HG03457 (cell line): ENCODE data around the gene RCSD1.
"Not testable (repeated sequence)": the region's sequence is repeated elsewhere in the genome, so short reads cannot be mapped to it uniquely, and the experiment has no call there.

Experiments
- ATAC-seq: cut with Tn5 transposase; IDR thresholded peaks from one replicate; pipeline ENCODE4 v1.9.1; 2021; ENCODE audit warnings: moderate number of reproducible peaks; ENCODE audit not compliant: unreplicated experiment

Gene RCSD1

DNA sequence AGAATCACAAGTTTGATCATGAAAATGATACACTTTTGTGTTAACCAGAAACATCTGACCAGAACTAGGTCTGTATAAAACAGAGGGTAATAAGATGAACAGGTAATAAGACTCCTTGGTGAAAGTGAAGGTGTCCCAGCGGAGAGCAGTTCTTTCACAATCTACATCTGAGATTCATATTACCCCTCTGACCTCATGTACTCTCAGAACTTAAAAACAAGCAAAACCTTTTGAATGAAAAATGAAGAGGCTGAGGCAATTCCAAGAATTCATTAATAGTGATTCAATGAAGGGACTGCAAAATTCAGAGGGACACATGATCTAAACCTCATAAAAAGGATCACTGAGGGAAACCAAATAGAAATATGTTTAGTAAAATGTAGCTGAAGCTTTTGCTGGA is 80.8 kb downstream of the RCSD1 start:
- ATAC-seq = no peak

DNA sequence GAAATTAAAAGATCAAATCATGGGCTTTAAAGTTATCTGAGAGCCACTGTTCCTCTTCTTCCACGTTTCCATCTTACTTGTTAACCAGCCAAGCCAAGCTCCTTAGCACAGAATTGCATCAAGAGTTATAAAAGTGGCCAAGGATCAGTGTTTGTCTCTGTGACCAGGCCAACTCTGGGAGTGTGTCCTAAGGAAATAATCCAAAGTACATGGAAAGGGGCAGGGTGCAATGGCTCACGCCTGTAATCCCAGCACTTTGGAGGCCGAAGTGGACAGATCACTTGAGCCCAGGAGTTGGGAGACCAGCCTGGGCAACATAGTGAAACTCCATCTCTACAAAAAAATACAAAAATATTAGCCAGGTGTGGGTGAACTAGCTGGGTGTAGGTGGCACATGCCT is 81.8 kb downstream of the RCSD1 start:
- ATAC-seq = no peak

DNA sequence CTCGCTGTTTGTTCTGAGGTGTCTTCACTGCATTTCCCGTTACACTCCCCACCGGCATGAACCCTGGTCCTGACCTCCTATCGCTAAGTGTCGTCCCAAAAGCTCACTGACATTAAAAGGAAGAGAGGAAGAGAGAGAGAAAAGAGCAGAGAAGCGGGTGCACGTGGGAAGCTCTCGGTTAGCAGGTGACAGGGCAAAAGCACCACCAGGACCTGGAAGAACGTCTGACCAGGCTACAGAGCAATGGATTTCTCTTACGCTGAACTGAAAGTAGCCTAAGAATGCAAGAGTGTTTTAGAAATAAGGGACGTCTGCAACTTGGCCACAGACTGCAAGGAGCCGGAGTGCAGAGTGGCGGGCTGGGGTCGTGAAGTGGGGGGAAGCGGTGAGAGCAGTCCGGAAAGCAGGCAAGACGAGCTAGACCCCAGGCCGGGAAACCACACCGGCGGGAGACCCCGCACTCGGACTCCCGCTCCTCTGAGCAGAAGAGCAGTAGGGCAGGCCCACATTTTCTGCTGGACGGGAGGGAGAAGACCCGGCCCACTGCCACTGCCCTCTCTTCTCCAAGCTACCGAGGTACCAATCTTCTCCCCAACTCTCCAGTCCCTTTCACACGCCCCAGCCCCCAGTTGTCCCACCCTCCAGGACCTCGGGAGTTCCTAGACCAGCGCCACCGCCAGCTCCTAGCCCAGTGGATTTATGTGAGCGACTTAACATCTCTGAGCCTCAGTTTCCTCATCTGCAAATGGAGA is 83.5 kb downstream of the RCSD1 start:
- no peak for ATAC-seq

DNA sequence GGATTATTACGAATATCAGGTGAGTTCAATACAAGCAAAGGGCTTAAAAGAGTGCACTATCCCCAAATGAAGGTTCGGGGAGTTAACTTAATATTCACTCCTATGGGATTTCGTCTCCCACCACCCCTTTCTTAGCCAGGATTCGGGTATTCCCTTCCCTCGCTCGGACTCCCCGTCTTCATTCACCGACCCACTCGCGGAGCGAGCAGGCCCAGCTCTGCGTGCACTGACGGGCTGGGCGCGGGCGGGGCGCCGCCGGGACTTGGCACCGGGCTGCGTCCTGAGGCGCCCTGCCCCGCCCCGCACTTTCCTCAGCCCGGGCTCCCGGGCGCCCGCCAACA is 84.0 kb downstream of the RCSD1 start:
- ATAC-seq = peak; percentile 43

DNA sequence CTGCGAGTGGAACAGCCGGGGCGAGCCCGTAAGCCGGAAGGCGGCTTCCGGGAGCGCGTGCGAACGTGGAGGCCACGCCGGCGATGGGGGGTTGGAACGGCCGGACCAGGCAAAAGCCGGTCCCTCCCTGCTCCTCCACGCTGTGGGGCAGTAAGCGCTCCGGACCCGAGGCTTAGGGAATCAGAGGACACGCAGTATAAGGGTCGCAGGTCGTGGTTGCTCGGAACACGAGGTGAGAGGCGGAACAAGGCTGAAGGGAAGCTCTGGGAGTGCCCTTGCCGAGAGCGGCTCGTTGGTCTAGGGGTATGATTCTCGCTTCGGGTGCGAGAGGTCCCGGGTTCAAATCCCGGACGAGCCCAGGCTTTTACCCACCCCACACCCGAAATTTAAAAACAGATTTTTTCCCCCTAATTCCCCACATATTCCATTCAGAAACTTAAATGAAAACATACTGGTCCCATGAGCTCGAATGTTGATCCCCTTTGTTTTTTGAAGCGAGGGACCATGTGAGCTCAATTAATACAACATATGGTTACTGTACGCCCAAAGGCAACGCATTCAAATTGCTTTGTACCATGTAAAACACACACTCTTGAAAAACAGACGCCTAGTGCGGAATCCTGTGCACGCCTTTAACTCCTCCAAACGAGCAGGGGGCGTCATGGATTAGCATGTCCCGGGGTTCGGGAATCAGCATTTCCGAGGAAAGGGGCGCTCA is 84.6 kb downstream of the RCSD1 start:
- ATAC-seq = peak; percentile 35

DNA sequence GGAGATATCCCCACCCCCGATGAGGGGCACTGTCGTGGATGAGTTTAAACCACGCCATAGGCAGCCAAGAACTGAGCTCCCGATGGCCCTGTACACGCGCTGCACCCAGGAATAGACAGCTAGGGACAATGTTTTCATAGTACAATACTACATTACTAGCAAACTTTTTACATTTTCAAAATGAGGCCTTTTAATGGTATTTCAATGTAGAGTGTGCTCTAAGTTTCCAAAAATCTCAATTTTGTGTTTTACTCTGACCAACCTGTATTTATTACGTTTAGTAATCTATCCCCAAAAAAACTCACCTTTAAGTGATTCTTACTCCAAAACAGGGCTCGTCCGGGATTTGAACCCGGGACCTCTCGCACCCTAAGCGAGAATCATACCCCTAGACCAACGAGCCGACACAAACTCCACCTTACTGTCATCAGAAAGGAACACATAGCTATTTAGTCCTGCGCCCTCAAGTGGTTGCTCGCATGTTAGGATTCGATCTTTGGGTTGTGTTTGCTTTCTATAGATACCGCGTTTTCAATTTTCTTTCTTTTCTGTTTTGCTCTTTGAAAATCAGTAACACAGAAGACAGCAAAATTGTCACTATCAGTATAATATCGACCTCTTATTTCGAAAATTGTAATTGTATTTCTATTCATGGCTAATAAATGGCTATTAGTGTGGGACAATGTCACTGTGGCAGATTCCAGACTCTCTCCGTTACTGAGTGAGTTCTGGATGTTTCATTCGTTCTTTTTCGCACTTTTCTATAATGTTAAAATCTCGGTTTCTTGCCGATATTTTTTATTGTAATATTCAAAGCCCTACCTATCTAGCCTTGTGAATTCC is 85.3 kb downstream of the RCSD1 start:
- peak; percentile 38 for ATAC-seq

DNA sequence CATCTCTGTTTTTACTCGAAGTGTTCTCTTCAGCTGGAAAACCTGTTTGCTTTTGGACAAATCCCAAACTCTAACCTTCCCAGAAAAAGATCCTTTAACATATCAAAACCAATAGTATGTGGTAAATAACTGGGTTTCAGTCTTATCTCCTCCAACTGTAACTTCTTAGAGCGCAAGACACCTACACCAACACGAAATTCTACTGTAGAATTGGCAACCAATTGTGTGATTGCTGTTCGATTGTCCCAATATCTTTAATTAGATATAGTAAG is 85.9 kb downstream of the RCSD1 start:
- ATAC-seq = no peak

DNA sequence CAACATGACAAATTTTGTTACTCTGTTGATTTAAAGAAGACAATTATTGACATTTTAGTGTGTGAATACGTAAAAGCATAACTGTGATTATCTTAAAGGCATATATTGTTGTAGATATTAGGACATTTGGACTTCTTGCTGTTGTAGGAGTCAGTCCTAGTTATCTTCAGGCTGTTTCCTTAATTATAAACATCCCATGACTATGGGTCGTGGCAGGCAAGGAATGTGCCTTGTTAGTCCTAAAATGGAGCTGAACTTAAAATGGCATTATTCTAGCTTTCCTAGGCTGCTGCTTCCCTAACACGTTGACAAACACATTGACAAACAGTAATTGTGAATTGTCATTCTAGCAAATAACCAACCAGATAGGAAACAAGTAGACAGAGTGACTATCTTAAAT is 87.3 kb downstream of the RCSD1 start:
- ATAC-seq = no peak

DNA sequence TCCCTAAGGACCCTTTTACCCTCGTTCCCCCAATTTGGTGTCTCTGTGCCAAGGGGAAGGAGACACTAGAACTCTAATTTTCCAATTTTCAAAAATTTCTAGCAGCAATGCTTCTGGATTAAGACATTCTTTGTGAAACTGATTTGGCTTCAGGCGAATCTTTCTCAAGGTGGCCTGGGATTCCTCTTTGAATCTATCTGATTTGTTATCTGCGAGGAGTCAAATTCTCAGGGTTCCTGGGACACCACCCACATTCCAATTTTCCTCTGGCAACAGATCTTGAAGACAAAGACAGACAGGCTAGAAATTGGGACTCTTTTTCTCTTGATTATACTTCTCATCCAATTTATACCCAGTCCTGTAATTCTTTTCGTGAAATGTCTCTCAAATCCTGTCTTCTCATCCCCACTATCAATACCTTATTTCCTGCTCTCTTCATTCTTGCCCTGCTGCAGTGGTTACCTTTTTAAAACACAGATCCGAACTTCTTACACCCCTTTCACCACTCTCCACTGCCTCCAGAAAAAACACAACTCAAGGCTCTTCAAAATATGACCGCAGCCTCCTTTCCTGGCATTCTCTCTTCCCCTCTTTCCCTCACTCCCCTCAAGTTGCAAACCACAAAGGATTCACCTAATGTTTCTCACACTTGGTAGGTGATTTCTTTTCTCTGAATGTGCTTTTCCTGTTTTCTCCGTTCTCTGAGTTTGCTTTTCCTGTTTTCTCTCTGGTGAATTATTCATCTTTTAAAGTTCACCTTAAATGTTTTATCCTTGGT is 89.1 kb downstream of the RCSD1 start:
- ATAC-seq = no peak

DNA sequence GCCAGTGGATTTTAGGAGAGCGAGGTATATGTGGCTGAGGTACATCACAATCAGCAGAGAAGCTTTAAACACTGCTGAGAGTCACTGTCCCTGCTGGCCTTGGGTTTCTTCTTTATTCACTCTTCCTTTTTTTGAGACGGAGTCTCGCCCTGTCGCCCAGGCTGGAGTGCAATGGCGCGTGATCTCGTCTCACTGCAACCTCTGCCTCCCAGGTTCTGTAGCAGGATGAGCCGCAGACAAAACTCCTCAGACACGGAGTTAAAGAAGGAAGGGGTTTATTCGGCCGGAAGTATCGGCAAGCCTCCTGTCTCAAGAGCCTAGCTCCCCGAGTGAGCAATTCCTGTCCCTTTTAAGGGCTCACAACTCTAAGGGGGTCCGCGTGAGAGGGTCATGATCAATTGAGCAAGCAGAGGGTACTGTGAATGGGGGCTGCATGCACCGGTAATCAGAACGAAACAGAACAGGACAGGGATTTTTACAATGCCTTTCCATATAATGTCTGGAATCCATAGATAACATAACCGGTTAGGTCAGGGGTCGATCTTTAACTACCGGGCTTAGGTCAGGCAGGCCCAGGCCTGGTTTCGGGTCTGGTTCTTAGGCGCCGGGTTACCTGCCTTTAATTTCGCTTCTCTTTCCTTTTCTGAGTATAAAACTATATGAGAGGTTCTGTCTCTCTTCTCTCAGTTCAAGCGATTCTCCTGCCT is 89.8 kb downstream of the RCSD1 start:
- not testable (repeated sequence) for ATAC-seq

DNA sequence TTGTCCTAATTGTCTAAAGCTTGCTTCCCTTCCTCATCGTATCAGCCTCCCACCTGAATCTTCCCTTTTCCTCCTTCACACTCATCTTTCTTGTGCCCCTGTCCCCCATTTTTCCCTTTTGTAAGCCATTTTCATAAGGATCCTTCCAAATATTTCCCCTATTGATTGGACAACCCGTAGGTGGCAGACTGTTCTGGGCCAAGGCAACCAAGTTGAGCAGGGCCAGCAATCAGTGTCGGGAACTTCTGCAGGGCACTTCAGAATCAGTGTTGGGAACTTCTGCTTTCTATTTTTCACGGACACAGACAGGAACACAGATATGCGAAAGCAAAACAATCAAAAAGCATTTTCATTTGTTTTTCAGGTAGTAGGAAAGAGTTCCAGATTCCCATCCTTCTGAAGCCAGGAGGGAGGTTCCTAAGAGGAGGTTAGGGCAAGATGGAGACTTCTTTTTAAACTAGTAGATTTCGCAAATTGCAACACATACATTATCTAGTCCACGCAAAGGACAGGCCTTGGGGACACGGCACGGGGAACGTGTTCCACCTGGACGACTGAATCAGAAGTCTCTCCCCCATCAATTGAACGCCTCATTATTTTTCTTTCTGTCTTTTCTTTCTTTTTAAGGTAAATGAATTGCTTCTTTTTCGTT is 91.1 kb downstream of the RCSD1 start:
- ATAC-seq = no peak

DNA sequence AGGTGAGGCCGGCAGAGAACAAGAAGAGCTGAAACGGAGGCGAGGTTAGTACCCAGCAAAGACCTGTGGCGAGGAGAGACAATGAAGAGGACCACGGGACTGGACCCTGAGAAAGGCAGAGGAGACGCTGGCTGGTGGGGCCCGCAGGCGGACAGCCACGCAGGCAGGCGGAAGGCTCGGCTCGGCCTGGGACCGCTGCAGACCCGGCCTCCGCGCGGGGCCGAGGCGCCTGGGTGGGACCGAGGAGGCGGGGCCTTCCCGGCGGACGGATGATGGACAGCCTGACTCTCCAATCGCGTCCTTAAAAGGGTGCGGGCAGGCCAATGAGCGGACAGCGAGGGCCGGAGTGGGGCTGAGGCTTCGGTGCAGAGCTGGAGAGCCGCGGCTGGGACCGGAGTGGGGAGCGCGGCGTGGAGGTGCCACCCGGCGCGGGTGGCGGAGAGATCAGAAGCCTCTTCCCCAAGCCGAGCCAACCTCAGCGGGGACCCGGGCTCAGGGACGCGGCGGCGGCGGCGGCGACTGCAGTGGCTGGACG is 91.7 kb downstream of the RCSD1 start, which contains the start of gene MPZL1:
Gene MPZL1, plus strand, starts transcription at position 366 of the 535 bp plus-strand sequence. CDS start 170 bp downstream, outside the sequence.
- ATAC-seq = peak; percentile 86

DNA sequence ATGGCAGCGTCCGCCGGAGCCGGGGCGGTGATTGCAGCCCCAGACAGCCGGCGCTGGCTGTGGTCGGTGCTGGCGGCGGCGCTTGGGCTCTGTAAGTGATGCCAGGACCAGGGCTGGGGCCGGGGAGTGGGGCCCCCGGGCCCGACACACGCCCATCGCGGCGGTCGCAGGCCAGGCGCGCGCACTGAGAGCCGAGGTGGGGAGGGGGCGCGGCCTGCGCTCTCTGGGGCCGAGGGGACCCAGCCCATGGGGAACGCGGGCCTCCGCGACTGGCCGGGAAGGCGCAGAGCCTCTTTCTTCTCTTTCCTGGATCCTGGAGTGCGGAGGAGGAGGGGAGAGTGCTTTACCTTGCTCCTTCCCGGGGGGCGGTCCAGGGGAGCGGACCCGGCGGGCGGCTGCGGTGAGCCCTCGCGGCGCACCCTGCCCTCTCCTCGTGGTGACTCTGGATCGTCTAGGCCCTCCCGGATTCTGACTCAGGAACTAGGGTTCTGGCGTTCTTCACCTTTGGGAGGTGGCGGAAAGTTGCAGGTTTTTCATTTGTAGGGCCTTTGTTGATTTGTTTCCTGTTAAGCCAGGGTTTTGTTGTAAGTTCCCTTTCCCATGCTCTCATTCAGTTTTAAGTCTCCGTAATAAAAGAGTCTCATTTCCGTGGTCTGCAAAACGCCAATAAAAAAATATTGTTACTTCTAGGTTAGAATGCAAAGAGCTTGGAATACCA is 92.3 kb downstream of the RCSD1 start:
- ATAC-seq = peak; percentile 21

DNA sequence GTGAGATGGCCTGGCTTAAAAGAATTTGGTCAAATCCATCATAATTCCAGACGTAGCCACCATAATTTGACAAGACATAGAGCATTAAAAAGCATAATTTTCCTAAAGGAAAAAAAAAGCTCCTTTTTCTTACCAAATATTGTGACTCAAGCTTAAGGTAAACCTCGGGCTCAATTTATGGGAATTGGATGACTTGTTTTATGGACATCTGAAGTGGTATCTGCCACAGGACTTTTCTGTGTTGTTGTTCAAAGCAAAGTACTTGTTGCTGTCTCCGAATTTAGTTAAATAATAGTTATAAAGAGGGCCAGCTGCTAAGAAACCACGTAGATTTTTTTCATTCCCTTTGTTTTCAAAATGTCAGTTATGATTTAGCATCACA is 92.8 kb downstream of the RCSD1 start:
- no peak for ATAC-seq

DNA sequence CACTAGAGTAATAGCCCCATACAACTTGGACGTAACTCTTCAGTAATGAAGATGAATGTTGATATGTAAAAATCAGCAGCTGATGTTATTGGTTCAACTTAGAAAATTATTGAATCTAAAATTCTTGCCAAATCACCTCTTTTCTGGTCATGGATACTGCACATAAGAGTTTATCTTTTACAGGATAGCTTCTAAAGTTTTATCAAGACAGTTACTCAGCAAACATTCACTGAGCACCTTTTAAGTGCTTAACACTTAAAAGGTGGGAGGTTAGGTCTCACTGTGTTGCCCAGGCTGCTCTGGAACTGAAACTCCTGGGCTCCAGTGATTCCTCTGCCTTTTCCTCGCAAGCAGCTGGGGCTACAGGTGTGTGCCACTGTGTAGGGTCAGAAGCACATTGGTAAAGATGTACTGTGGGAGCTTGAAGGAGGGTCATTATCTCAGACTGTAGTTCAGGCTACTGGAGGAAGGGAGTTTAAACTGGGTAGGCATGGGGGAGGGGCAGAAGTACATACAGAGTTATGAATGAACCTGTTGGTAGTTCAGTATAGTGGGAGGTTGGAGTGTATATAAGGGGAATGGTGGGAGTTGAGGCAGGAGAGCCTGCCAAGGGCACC is 93.8 kb downstream of the RCSD1 start:
- no peak for ATAC-seq

DNA sequence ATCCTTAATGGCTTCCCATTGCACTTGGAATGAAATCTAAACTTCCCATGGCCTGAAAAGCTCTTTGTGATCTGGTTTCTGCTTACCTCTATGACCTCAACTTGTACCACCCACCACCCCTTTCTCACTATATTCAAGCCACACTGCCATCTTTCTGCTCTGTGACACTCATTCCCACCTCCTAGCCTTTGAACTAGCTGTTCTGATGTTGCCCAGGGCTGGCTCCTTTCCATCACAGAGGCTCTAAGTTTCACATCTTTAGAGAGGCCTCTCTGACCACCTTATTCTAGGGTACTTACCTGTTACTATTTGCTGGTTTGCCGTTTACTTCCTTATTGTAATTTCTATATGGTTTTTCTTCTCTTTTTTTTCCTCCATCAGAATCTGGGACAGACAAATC is 96.0 kb downstream of the RCSD1 start:
- no peak for ATAC-seq

DNA sequence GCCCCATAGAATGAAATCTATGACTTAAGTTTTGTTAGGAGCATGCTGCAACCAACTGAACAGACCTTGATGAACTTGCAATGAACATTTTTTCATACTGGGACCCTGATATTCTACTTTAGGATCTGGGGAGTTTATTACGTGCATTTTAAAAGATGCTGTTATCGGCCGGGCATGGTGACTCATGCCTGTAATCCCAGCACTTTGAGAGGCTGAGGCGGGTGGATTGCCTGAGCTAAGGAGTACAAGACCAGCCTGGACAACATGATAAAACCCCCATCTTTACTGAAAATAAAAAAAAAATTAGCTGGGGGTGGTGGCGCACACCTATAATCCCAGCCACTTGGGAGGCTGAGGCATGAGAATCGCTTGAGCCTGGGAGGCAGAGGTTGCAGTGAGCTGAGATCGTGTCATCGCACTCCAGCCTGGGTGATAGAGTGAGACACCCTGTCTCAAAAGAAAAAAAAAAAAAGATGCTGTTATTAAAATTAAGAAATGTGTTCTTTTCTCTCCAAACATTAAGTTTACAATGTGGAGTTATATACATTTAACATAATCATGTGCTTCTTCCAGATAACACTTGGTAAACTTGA is 98.9 kb downstream of the RCSD1 start:
- ATAC-seq = no peak

DNA sequence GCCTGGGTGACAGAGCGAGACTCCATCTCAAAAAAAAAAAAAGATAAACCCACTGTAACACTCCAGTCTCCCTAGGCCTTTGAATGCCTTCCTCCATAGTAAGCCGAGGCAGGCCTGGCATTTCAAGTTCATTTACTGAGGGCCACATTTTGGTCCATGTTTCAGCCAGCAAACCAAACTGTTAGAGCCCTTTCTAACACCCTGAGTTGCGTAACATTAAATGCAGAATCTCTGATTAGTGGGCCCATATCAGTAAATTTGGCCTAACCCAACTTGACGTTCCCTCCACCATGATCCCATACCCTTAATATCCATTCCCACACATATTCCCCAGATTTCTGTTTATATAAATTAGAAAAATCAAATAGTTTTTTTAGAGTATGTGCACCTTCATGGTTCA is 104.2 kb downstream of the RCSD1 start:
- ATAC-seq = no peak
